Measurements from ENCODE around the gene PPIF. TPM values are rescaled to one million over a fixed set of nuclear protein-coding genes. Genes with fewer than 3 reads are reported as not detected.

PPIF gene
- total RNA-seq, 2 donors from 2014 or later, result 50.4 to 51.0 TPM

DNA sequence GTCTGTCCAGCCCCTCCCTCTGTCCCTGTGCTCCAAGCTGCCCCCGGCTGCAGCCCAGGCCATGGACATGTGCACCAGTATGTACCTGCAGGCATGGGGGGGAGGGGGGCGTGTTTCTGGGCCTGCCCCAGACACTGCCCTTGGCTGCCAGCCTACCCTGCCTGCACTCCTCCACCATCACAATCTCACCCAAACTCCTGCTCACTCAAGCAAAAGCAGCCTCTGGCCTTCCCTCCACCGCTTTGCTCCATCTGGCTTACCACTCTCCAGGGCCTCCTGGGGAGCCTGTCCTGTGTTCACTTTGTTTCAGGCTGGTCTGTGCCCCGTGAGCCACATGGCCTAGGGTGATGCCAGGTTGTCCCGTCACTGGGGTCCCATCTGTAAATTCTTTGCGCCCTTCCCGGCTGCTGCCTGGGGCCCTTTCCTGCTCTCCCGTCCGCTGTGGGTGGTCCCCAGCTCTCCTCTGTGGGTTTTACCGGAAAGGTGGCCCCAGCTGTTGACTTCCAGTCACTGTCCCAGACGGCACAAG lies 33.3 kb upstream of the PPIF start:
- Mint-ChIP-seq H3K27me3 (ENCODE audit: insufficient read depth) (no peaks in the 10 kb centered on the region), H3K36me3 (ENCODE audit: low read depth) (peaks cover 20% of the 10 kb centered on the region), H3K4me1 (peaks cover 18% of the 10 kb centered on the region), H3K27ac (no peak overlapping the region), H3K4me3 (no peak overlapping the region), H3K9me3 (no peaks in the 10 kb centered on the region)
- no peaks in the 10 kb centered on the region for H3K4me1 ChIP-seq (ENCODE audit: control insufficient read depth, insufficient read depth, low read length)
- 90 to 91% methylated on average over 9 to 11 of the region's 11 CpGs for WGBS, 2 experiments (ENCODE audit: insufficient coverage in 1 of 2, insufficient read length in 1 of 2)
- H3K27me3 ChIP-seq (ENCODE audit: control insufficient read depth, insufficient read depth, low read length, poor library complexity, severe bottlenecking), result no peaks in the 10 kb centered on the region
- DNase-seq, result no peak
- TF ChIP-seq, protein P1, sequence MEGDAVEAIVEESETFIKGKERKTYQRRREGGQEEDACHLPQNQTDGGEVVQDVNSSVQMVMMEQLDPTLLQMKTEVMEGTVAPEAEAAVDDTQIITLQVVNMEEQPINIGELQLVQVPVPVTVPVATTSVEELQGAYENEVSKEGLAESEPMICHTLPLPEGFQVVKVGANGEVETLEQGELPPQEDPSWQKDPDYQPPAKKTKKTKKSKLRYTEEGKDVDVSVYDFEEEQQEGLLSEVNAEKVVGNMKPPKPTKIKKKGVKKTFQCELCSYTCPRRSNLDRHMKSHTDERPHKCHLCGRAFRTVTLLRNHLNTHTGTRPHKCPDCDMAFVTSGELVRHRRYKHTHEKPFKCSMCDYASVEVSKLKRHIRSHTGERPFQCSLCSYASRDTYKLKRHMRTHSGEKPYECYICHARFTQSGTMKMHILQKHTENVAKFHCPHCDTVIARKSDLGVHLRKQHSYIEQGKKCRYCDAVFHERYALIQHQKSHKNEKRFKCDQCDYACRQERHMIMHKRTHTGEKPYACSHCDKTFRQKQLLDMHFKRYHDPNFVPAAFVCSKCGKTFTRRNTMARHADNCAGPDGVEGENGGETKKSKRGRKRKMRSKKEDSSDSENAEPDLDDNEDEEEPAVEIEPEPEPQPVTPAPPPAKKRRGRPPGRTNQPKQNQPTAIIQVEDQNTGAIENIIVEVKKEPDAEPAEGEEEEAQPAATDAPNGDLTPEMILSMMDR (conservative IDR thresholded peaks at IDR 0.05), result no peak
- no peaks in the 10 kb centered on the region for H3K9me3 ChIP-seq (ENCODE audit: control insufficient read depth, low read length)
- H3K9ac ChIP-seq (ENCODE audit: extremely low read depth, low read length, poor library complexity, severe bottlenecking), result no peak overlapping the region
- H3K27ac ChIP-seq (ENCODE audit: low read depth, low read length), result peak overlapping the region; percentile 60
- no peak overlapping the region for H3K4me3 ChIP-seq (ENCODE audit: low read length)
- H3K36me3 ChIP-seq (ENCODE audit: control insufficient read depth, insufficient read depth, low read length), result no peaks in the 10 kb centered on the region

DNA sequence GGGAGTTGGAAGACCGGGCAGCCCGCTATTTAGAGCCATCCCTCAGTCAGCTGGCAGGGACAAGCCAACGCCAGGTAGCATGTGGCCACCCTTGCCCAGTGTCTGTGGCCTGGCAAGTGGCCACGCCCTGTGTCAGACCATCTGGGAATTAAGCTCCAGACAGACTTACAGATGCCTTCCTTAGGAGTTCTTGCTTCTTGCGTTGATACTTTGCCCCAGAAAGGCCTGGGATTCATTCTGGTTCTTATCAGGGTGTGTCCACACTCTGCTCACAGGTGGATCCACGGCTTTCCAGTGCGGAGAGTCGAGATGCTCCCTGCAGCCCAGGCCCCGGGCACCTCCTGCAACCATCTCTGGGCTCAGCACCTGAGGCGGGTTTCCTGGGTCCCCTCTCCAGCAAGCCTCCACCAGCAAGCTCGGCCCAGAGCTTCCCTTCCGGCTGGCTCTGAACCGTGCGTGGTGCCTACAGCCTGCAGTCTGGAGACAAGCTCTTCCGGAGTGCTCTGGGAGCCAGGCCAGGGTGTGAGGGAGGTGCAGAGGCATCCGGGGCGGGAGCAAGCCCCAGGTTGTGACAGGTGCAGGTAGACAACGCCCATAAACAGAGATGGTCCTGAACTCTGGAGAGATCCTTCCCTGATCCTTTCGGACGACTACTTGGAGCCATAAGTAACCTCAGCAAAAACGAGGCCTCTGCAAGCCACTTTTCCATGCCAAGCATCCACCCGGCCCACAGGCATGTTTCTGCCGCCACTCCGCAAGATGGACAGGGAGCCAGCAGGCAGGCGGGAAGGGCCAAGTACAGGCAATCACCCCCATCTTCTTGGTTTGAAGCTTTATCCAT lies 32.3 kb upstream of the PPIF start:
- DNase-seq, result no peak
- WGBS, 2 experiments (ENCODE audit: insufficient coverage in 1 of 2, insufficient read length in 1 of 2), result 90 to 92% methylated on average over 18 to 25 of the region's 25 CpGs
- Histone ChIP-seq H3K27ac (ENCODE audit: low read depth, low read length) (peak overlapping the region; percentile 60), H3K27me3 (ENCODE audit: control insufficient read depth, insufficient read depth, low read length, poor library complexity, severe bottlenecking) (no peaks in the 10 kb centered on the region), H3K4me1 (ENCODE audit: control insufficient read depth, insufficient read depth, low read length) (no peaks in the 10 kb centered on the region), H3K9ac (ENCODE audit: extremely low read depth, low read length, poor library complexity, severe bottlenecking) (no peak overlapping the region), H3K36me3 (ENCODE audit: control insufficient read depth, insufficient read depth, low read length) (no peaks in the 10 kb centered on the region), H3K9me3 (ENCODE audit: control insufficient read depth, low read length) (no peaks in the 10 kb centered on the region), H3K4me3 (ENCODE audit: low read length) (no peak overlapping the region)
- TF ChIP-seq, protein P1 (conservative IDR thresholded peaks at IDR 0.05), result no peak
- Mint-ChIP-seq H3K9me3 (no peaks in the 10 kb centered on the region), H3K27ac (no peak overlapping the region), H3K27me3 (ENCODE audit: insufficient read depth) (no peaks in the 10 kb centered on the region), H3K4me3 (no peak overlapping the region), H3K4me1 (peaks cover 18% of the 10 kb centered on the region), H3K36me3 (ENCODE audit: low read depth) (peaks cover 15% of the 10 kb centered on the region)

DNA sequence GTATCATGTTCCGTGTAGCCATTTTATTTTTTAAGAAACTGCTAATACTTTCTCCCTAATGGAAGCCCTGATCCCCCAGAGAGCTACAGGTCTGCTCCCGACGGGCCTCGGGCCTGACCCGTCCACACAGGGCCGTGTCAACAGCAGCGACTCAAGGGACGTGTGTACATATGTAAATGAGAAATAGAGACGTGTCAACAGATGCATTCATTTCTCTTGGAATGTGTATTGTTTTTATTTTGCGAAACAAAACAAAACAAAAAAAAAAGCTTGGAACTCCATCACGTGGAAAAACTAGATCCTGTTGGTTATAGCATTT lies 31.7 kb upstream of the PPIF start:
- Mint-ChIP-seq H3K36me3 (ENCODE audit: low read depth) (peaks cover 15% of the 10 kb centered on the region), H3K27ac (no peak overlapping the region), H3K27me3 (ENCODE audit: insufficient read depth) (no peaks in the 10 kb centered on the region), H3K4me3 (no peak overlapping the region), H3K4me1 (peaks cover 18% of the 10 kb centered on the region), H3K9me3 (no peaks in the 10 kb centered on the region)
- Histone ChIP-seq H3K9ac (ENCODE audit: extremely low read depth, low read length, poor library complexity, severe bottlenecking) (no peak overlapping the region), H3K4me3 (ENCODE audit: low read length) (no peak overlapping the region), H3K27ac (ENCODE audit: low read depth, low read length) (no peak overlapping the region), H3K4me1 (ENCODE audit: control insufficient read depth, insufficient read depth, low read length) (no peaks in the 10 kb centered on the region), H3K9me3 (ENCODE audit: control insufficient read depth, low read length) (no peaks in the 10 kb centered on the region), H3K27me3 (ENCODE audit: control insufficient read depth, insufficient read depth, low read length, poor library complexity, severe bottlenecking) (no peaks in the 10 kb centered on the region), H3K36me3 (ENCODE audit: control insufficient read depth, insufficient read depth, low read length) (no peaks in the 10 kb centered on the region)
- WGBS, 2 experiments (ENCODE audit: insufficient coverage in 1 of 2, insufficient read length in 1 of 2), result 93 to 98% methylated on average over 6 to 11 of the region's 11 CpGs
- DNase-seq, result no peak
- TF ChIP-seq, protein P1 (conservative IDR thresholded peaks at IDR 0.05), result no peak

All from endodermal cell (in vitro differentiated cells).